Trophoblast cell (in vitro differentiated cells and primary cell): Measurements from ENCODE around the gene SGCA.
A peak's percentile ranks its signal among the peaks of the same experiment; 100 is the strongest.

ENCODE experiments used
- DNase-seq, 2 donors: peaks; one replicate each; pipeline ENCODE4 v3.0.0-alpha.2; 2016
- H2AFZ ChIP-seq: 2 replicates; pipeline ENCODE4 v1.6.1; 2013; ENCODE audit warnings: low read length, moderate library complexity, mild to moderate bottlenecking; ENCODE audit not compliant: insufficient read depth, poor library complexity
- H2AK5ac ChIP-seq: 2 replicates; pipeline ENCODE4 v1.6.1; 2013; ENCODE audit warnings: mild to moderate bottlenecking, low read length
- H2BK120ac ChIP-seq: 2 replicates; pipeline ENCODE4 v1.6.1; 2013; ENCODE audit warnings: low read length, mild to moderate bottlenecking, moderate library complexity; ENCODE audit not compliant: insufficient read depth, poor library complexity
- H2BK12ac ChIP-seq: 2 replicates; pipeline ENCODE4 v1.6.1; 2013; ENCODE audit warnings: mild to moderate bottlenecking, low read length, moderate library complexity
- H2BK5ac ChIP-seq: 2 replicates; pipeline ENCODE4 v1.6.1; 2013; ENCODE audit warnings: low read length, low read depth, moderate library complexity, mild to moderate bottlenecking; ENCODE audit not compliant: poor library complexity
- H3K14ac ChIP-seq: 2 replicates; pipeline ENCODE4 v1.6.1; 2013; ENCODE audit warnings: mild to moderate bottlenecking, low read length
- H3K18ac ChIP-seq: 2 replicates; pipeline ENCODE4 v1.6.1; 2013; ENCODE audit warnings: mild to moderate bottlenecking, low read length
- H3K23ac ChIP-seq: 2 replicates; pipeline ENCODE4 v1.6.1; 2013; ENCODE audit warnings: low read length
- H3K27ac ChIP-seq: 2 replicates; pipeline ENCODE4 v1.5.1; 2013; ENCODE audit warnings: low read depth, mild to moderate bottlenecking, inconsistent platforms, low read length, moderate library complexity
- H3K27me3 ChIP-seq: 2 replicates; pipeline ENCODE4 v1.6.1; 2013; ENCODE audit warnings: inconsistent platforms, mild to moderate bottlenecking, low read length, moderate library complexity; ENCODE audit not compliant: insufficient read depth
- H3K36me3 ChIP-seq, 2 experiments: 1 replicate in 1 of 2; 2 replicates in 1 of 2; pipeline ENCODE4 v1.6.1; 2013; ENCODE audit warnings: low read length in 2 of 2, mild to moderate bottlenecking in 2 of 2, moderate library complexity in 1 of 2; ENCODE audit not compliant: insufficient read depth in 2 of 2, control insufficient read depth in 1 of 2
- H3K4ac ChIP-seq: 2 replicates; pipeline ENCODE4 v1.6.1; 2013; ENCODE audit warnings: low read depth, mild to moderate bottlenecking, low read length, moderate library complexity
- H3K4me1 ChIP-seq, 2 experiments: 1 replicate in 1 of 2; 2 replicates in 1 of 2; pipeline ENCODE4 v1.6.1; 2013; ENCODE audit warnings: low read length in 2 of 2, mild to moderate bottlenecking in 2 of 2, moderate library complexity in 1 of 2; ENCODE audit not compliant: insufficient read depth in 2 of 2, control insufficient read depth in 1 of 2
- H3K4me2 ChIP-seq: 2 replicates; pipeline ENCODE4 v1.6.1; 2013; ENCODE audit warnings: inconsistent platforms, mild to moderate bottlenecking, low read length, moderate library complexity
- H3K4me3 ChIP-seq: 2 replicates; pipeline ENCODE4 v1.5.1; 2013; ENCODE audit warnings: mild to moderate bottlenecking, low read depth, low read length, inconsistent platforms
- H3K79me1 ChIP-seq: one replicate; pipeline ENCODE4 v1.6.1; 2013; ENCODE audit warnings: low read length
- H3K79me2 ChIP-seq: 2 replicates; pipeline ENCODE4 v1.6.1; 2013; ENCODE audit warnings: low read length, mild to moderate bottlenecking; ENCODE audit not compliant: control insufficient read depth, insufficient read depth, poor library complexity
- H3K9ac ChIP-seq: 2 replicates; pipeline ENCODE4 v1.6.1; 2013; ENCODE audit warnings: mild to moderate bottlenecking, low read length
- H3K9me3 ChIP-seq: 2 replicates; pipeline ENCODE4 v1.6.1; 2013; ENCODE audit warnings: low read depth, mild to moderate bottlenecking, control low read depth, inconsistent platforms, low read length; ENCODE audit not compliant: insufficient read depth
- H4K12ac ChIP-seq: 2 replicates; pipeline ENCODE4 v1.6.1; 2013; ENCODE audit warnings: low read depth, mild to moderate bottlenecking, low read length, moderate library complexity
- H4K8ac ChIP-seq: 2 replicates; pipeline ENCODE4 v1.6.1; 2013; ENCODE audit warnings: low read depth, mild to moderate bottlenecking, low read length, moderate library complexity
- H4K91ac ChIP-seq: one replicate; pipeline ENCODE4 v1.6.1; 2013; ENCODE audit warnings: low read depth, mild to moderate bottlenecking, low read length, moderate library complexity
- WGBS: extraction: QIAGEN DNeasy Blood & Tissue Kit; methylation state at CpG from one replicate; pipeline ENCODE4 v1.1.7; 2013; ENCODE audit warnings: missing lambda C conversion rate; ENCODE audit not compliant: insufficient read length, insufficient coverage; ENCODE audit errors: extremely low coverage; 5-methylcytosine and 5-hydroxymethylcytosine counted together

Gene SGCA

DNA sequence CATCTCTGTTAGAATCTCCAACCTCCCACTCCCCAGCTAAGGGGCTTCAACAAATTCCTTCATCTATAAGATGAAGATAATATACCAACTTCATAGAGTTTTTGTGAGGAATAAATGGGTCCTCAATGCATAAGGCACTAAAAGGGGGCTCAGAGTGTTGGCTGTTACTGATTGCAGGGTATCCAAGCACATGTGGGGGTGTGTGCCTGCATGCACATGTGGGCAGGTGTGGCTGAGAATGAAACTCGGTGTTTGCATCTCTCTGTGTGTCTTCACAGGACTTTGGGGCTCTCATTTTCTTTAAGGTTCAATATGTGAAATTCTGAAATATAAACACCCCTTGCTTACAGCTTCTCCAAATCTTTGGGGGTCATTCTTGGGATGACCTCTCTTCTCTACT is 11.2 kb upstream of the SGCA start:
- Histone ChIP-seq H2BK12ac (no peak overlapping the region), H4K8ac (no peak overlapping the region), H3K79me1 (peaks cover 18% of the 10 kb centered on the region), H3K9ac (no peak overlapping the region), H3K79me2 (peaks cover 12% of the 10 kb centered on the region), H3K27me3 (peaks cover 2% of the 10 kb centered on the region), H2BK120ac (no peak overlapping the region), H3K23ac (no peak overlapping the region), H3K18ac (no peak overlapping the region), H4K12ac (no peak overlapping the region), H3K4me2 (no peak overlapping the region), H3K4ac (no peak overlapping the region), H4K91ac (no peak overlapping the region), H3K27ac (no peak overlapping the region), H3K9me3 (no peaks in the 10 kb centered on the region), H3K14ac (no peak overlapping the region), H2AK5ac (no peak overlapping the region), H3K36me3 (no peaks in the 10 kb centered on the region), H3K4me3 (no peak overlapping the region), H3K4me1 (peaks cover 7 to 10% of the 10 kb centered on the region in 2 experiments), H2AFZ (no peak overlapping the region), H2BK5ac (no peak overlapping the region)
- DNase-seq = no peak
- WGBS = no CpG with 5 or more reads among the region's 1 CpG

DNA sequence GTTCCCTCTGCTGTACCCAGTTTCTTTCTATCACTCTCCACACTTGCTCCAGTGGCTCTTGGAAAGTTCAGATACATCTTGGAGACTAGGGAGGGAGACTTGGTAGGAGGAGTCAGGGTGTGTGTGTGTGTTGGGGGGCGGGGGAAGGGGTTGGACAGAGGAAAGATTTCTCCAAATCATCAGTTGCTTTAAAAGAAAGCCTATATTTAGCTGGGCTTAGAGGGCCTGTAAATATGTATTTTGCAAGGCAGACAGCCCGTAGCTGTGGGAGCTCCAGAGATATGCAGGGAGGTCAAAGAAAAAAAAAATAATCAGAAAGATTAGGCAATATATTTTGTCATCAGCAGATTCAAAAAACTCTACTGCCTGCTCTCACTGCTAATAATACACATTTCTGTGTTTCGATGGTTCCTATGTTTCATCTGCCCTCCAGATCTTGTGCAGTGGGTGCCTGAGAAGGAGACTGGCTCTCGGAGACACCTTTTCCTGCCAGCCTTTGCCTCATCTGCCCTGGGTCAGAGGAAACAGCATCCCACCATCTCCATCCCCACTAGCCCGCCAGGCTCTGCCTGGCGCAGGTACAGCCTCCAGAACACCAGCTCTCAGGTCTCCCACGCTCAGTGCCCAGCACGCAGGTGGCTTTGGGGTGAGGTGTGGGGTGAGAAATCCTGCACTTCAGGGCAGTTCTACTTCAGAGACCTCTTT is 10.5 kb upstream of the SGCA start:
- Histone ChIP-seq H2BK12ac (no peak overlapping the region), H2BK5ac (no peak overlapping the region), H3K4ac (no peak overlapping the region), H3K23ac (no peak overlapping the region), H3K27me3 (peaks cover 2% of the 10 kb centered on the region), H3K14ac (no peak overlapping the region), H3K36me3 (no peaks in the 10 kb centered on the region), H2BK120ac (peak overlapping the region; percentile 18), H3K4me2 (no peak overlapping the region), H3K9me3 (no peaks in the 10 kb centered on the region), H3K18ac (no peak overlapping the region), H4K8ac (no peak overlapping the region), H2AK5ac (peak overlapping the region; percentile 45), H3K27ac (no peak overlapping the region), H4K12ac (no peak overlapping the region), H3K4me3 (no peak overlapping the region), H3K4me1 (peaks cover 6 to 10% of the 10 kb centered on the region in 2 experiments), H3K79me1 (peaks cover 13% of the 10 kb centered on the region), H3K9ac (no peak overlapping the region), H3K79me2 (peaks cover 6% of the 10 kb centered on the region), H2AFZ (no peak overlapping the region), H4K91ac (no peak overlapping the region)
- DNase-seq = no peak
- no CpG with 5 or more reads among the region's 8 CpGs for WGBS

DNA sequence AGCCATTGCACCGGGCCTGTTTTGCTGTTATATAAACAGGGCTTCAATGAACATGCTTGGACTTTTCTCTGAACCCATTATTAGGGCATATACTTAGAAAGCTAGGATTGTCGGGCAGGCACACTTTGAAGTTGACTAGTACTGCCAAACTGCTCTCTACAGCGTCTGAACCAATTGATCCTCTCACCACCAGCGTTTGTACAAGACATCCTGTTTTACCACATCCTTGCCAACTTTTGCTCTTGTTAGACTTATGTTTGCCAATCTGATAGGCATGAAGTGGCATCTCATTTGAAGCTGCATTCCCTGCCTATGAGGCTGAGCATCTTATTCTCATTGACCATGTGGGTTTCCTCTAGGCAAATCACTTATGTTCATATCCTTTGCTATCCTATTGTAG is 7.9 kb upstream of the SGCA start:
- Histone ChIP-seq H2BK120ac (no peak overlapping the region), H3K18ac (no peak overlapping the region)
- no peak for DNase-seq

DNA sequence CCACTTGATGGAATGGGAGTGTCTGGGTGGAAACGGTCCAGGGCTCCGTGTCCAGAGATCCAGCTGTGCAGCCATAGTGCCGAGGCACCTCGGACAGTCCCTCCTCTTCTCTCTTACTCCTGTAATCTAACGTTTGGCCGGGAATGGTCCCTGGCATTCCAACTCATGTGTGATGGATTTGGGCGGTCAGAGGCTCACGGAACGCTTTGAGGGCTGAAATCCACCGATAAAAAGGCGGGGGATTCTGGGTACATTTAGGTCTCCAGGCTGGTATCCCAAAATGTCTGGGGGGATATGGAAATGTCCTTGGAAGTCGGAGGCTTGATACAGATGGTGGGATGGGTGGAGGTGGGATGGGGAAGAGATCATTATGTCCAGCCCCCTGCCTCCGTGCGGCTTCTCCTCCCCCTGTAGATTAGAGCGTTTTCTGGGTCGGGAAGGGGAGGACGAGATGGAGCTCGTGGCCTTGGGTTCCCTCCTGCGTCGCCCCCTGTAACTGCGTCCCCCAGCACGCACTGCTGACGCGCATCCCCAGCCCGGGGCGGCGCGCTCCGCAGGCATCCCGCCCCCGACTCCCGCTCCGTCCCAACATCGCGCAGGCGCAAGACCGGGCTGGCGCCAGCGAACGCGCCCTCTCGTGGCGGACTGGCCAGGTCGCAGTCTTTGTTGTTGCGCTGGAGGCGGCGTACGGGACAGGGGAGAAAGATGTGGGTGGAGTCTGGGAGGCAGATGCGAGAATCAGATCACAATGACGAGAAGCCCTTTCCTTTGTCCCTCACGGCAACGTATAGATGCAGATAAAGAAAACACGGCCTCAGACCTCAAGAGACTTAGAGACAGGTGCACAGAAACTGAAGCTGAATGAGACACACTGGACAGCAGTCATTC is 4.5 kb upstream of the SGCA start:
- H2BK120ac ChIP-seq = no peak overlapping the region
- H3K27ac ChIP-seq = no peak overlapping the region
- no peak overlapping the region for H2AK5ac ChIP-seq
- H3K9me3 ChIP-seq = no peaks in the 10 kb centered on the region
- H3K23ac ChIP-seq = no peak overlapping the region
- peak; percentile 88 to 96 for DNase-seq
- peaks cover 0 to 8% of the 10 kb centered on the region in 2 experiments for H3K4me1 ChIP-seq
- H3K27me3 ChIP-seq = peaks cover 2% of the 10 kb centered on the region
- peak overlapping the region; percentile 66 for H3K4me3 ChIP-seq
- H3K14ac ChIP-seq = peak overlapping the region; percentile 53
- peak overlapping the region; percentile 10 for H3K9ac ChIP-seq
- H3K79me1 ChIP-seq = no peaks in the 10 kb centered on the region
- H4K12ac ChIP-seq = peak overlapping the region; percentile 14
- H3K79me2 ChIP-seq = no peaks in the 10 kb centered on the region
- H2BK5ac ChIP-seq = no peak overlapping the region
- peak overlapping the region; percentile 79 for H2AFZ ChIP-seq
- WGBS = no CpG with 5 or more reads among the region's 53 CpGs
- no peak overlapping the region for H2BK12ac ChIP-seq
- peak overlapping the region; percentile 83 for H4K8ac ChIP-seq
- peak overlapping the region; percentile 80 for H3K4me2 ChIP-seq
- no peak overlapping the region for H3K4ac ChIP-seq
- no peaks in the 10 kb centered on the region for H3K36me3 ChIP-seq
- H4K91ac ChIP-seq = peak overlapping the region; percentile 44
- H3K18ac ChIP-seq = peak overlapping the region; percentile 31

More for the DNA sequence above, 7.9 kb upstream of the SGCA start:
- no peak overlapping the region for H3K4me2 ChIP-seq
- no peak overlapping the region for H2AFZ ChIP-seq
- no peaks in the 10 kb centered on the region for H3K36me3 ChIP-seq
- H4K12ac ChIP-seq = no peak overlapping the region
- H3K4me1 ChIP-seq = peaks cover 0 to 8% of the 10 kb centered on the region in 2 experiments
- no CpG with 5 or more reads among the region's 4 CpGs for WGBS
- H2AK5ac ChIP-seq = no peak overlapping the region
- H2BK5ac ChIP-seq = no peak overlapping the region
- no peaks in the 10 kb centered on the region for H3K79me1 ChIP-seq
- no peaks in the 10 kb centered on the region for H3K9me3 ChIP-seq
- no peak overlapping the region for H4K8ac ChIP-seq
- no peak overlapping the region for H2BK12ac ChIP-seq
- H3K27me3 ChIP-seq = peaks cover 2% of the 10 kb centered on the region
- no peak overlapping the region for H3K9ac ChIP-seq
- no peaks in the 10 kb centered on the region for H3K79me2 ChIP-seq
- no peak overlapping the region for H3K4ac ChIP-seq
- no peak overlapping the region for H4K91ac ChIP-seq
- no peak overlapping the region for H3K4me3 ChIP-seq
- H3K14ac ChIP-seq = no peak overlapping the region
- no peak overlapping the region for H3K23ac ChIP-seq
- H3K27ac ChIP-seq = no peak overlapping the region
